ENCODE measurements around the gene CCM2.
A peak's percentile ranks its signal among the peaks of the same experiment; 100 is the strongest.
"Not testable (repeated sequence)": the region's sequence is repeated elsewhere in the genome, so short reads cannot be mapped to it uniquely, and the experiment has no call there.

CCM2 gene

DNA sequence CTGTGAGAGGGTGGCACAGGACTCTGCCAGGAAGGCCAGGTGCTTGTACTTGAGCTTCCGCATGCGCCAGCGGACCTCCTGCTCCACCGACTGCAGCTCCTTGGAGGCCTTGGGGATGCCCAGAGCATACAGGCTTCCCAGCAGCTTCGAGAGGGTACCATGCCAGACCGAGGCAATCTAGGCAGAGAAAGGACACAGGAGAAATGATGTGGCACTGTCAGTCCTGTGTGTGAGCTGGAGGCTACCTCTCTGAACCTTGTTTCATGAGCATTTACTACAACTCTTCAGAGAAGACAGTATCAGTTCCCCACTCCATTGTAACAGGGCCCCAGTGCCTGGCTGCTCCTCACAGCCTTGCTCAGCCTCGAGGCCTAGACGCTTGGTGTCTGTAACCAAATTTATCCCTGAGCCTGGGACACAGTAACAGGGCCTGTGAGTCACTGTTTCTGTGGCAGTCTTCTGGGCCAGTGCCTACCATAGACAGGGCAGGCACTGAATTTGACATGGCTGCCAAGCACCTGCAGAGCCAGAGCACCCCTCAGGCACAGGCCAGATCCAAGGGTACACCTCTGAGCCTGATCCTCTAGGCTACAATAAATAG lies 105.7 kb downstream of the CCM2 start:
- no peak for DNase-seq

DNA sequence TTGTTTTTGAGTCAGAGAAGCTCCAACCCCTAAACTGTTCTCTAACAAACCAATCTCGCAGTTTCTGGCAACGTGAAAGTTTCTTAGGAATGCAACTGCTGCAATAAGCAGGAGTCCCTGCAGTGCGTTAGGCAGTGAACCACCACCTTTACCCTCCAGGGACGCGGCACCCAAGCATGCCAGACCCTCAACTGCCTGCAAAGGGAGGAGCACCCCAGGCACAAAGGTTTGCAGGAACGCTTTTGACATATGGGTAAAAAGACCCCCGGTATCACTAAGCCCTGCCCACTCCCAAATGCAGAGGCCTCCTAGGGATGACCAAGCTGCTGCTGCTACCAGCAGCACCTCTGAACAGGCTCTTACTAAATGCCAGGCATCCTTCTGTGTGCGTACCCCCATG lies 106.8 kb downstream of the CCM2 start:
- no peak for DNase-seq

DNA sequence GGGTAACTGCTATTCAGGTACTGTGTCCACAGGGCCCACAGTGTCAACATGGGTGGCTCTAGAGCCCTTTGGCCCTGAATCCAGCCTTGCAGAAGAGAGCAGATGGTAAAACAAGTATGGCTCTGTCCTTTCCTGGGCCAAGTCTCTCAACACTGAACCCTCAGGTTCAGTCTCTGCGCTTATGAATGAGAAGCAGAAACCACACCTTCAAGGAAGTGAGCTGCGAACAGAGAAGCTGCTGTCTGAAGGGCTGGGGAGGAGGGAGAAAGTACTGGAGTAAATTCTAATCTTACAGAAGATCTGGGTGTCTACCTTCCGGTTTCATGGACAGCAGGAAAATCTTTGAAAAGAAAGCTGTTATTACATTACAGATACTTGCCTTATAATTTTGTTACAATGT lies 107.4 kb downstream of the CCM2 start:
- no peak for DNase-seq

DNA sequence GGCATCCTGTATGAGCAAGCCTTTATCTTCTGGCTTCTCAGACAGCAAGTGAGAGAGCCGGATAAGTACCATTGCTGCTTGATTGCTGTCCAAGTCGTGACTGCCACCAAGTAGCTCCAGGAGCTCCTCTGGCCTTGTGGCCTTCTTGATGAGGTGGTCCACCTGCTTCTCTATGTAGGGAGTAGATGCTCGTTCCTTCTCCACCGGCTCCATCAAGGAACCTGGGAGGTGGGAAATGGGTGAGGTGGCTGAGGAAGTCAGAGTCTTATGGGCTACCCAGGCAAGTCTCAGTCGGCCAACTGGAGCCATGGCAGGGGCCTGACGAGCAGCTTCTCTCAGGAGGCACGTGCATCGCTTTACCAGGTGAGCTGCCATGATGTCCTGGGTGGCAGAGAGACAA lies 108.9 kb downstream of the CCM2 start:
- DNase-seq, result no peak

DNA sequence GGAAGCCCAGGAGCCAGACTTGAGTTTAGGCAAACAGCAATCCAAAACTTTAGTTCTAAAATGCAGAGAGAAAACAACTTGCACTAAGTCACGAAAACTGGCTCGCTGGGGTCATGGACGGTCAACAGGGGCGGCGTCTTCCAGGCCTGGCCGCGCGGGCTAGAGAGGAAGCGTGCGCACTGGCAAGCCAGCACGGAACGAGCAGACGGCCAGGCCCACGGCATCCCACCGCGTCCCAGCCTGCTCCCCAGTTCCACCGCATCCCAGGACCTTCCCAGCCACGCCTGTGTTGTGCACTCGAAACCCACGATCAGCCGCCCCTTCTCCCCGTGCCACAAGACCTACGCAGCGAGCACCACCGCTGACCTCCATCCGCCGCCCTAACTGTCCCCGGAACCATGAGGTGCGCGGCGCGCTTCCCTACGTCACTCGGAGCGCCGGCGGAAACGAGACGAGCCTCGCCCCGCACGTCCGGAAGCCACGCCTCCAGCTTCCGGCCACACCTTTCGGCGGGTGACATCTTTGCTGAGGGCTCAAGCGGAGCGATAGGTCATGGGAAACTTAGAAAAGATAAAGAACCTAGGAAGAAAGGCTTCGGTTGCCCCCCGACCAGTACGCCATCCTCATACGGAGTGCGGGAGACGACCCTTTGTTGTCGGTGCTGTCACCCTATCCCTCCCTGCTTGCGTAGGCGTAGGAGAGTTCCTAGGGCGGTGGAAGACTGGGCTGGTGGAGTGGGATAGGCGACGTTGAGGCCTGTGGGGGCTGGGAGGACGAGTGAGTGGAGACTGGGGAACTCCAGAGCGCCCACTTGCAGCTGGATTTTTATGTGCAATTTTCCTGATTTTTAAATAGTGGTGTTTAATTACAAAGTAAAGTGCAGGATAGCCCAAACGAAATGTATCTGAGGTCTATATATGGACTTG lies 111.6 kb downstream of the CCM2 start, which contains the start of gene TBRG4:
TBRG4 (minus strand) TSS at position 400 of the 926 bp plus-strand sequence. CDS start 2,460 bp downstream, outside the sequence.
- peak; percentile 84 for DNase-seq

DNA sequence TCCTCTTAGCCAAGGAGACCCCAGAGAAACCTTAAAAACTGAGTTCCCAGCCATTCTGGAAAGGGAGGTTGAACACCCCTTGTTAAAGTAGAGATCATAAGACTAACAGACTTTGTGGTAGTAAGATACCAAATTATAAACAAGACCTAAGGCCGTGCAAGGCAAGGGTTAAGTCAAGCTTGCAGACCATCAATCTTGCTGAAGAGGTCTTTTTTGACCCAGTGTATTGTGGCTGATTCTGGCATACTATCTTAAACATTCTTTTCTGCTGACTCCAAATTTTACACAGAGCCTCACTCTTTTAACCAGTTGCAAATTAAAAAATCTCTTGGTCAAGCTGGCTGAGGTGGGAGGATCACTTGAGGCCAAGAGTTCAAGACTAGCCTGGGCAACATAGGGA lies 112.6 kb downstream of the CCM2 start:
- DNase-seq, result no peak

DNA sequence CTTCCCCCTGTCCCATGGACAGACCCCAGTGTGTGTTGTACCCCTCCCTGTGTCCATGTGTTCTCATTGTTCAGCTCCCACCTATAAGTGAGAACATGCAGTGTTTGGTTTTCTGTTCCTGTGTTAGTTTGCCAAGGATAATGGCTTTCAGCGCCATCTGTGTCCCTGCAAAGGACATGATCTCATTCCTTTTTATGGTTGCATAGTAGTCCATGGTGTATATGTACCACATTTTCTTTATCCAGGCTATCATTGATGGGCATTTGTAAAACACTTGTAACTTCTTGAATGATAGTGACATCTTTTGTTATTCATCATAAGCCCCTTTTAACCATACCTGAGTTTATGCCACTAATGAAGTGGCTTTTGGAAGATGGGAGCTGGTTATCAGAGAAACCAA lies 114.3 kb downstream of the CCM2 start:
- DNase-seq, result not testable (repeated sequence)

DNA sequence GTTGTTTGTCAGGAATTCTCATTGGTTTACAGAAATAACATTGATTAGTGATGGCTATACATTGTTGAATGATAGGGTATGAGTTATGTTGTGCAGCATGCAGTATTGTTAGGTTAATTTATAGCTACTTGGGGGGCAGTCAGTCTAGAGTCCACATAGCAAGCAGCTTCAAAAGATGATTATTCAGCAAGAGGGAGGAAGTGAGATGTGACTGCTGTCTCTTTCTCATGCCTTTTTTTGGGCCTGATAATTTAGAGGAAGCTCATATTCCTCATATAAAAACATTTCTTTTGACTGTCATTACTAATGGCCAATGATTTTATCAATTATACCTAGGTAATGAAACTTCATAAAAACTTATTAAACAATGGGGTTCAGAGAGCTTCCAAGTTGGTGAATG lies 114.9 kb downstream of the CCM2 start:
- no peak for DNase-seq

DNA sequence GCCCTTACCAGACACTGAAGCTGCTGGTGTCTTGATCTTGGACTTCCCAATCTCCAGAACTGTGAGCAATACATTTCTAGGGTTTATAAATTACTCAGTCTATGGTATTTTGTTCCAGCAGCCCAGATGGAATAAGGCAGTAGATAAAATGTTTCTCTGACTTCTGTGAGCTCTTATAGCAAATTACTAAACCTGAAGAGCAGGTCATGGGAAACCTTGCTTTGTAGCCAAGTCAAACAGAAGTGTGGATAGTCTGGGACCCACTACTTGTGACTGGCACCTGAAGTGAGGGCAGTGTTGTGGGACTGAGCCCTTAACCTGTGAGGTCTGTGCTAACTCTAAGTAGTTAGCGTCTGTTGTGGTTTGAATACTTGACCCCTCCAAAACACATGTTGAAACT lies 116.0 kb downstream of the CCM2 start:
- no peak for DNase-seq

DNA sequence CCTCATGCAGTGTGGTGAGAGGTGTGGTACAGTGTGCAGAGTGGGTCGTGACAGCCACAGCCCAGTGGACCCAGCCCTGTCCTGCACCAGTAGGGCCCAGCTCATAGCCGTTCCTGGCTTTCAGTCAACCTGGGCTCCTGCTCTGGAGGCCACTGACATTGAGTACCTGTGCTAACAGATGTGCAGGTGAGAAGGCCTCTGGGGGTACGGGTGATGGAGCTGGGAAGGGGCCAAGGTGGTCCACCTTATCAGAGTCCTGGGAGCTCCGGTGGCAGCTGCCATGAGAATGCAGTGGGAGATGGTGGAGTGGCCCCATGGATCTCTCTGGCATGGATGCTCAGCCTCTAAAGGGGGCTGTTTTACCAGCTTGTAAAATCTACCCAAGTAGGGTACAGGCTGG lies 117.6 kb downstream of the CCM2 start:
- no peak for DNase-seq

DNA sequence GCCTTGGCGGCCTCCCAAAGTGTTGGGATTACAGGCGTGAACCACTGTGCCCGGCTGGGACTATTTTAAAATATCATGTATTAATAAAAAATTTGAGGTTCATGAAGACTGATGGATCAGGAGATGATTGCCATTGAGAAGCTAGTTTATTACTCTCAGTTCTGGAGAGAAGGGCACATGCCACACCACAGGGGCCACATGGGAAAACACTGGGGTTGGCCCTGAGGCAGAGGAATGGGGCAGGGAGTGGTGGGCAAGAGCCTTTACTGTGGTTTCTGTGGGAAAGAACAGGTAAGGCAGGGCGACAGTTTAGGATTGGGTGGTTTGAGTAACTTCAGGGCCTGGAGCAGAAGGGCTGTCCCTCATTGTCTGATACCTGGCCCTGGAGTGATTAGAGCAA lies 118.3 kb downstream of the CCM2 start:
- no peak for DNase-seq

DNA sequence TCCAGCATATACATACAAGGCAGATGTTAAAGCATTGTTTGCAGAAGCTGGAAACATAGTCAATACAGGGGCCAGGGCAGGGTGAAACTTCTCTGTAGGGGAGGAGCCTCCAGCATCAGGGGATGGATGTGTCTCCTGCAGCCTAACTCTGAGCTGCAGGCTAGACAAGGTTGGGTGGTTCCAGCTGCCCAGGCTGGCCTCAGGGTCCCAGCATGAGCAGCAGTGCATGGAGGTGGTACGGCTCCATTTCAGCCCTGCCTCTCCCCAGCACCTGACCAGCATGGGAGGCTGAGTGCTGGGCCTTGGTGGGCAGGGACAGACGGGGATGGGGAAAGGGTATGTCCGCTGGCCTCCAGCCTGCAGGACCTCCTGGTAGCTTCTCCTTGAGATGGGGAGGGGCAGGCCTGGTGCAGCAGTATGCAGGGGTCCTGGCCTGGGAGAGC lies 118.9 kb downstream of the CCM2 start:
- no peak for DNase-seq

DNA sequence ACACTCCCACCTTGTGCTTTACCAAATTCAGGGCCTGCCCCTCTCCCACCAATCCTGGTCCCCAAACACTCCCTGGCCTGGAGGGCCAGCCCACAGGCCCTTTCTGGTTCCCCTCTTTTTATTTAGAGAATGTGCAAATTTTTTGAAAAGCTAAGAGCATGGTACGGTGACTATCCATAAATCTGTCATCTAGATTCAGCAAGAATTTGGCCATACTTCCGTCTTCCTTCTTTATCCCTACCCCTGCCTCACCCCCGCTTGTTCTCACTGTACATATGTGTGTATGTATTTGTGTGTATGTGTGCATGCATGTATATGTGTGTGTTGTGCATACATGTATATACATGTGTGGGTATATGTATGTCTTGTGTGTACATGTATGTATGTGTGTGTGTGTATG lies 119.5 kb downstream of the CCM2 start:
- DNase-seq, result no peak

DNA sequence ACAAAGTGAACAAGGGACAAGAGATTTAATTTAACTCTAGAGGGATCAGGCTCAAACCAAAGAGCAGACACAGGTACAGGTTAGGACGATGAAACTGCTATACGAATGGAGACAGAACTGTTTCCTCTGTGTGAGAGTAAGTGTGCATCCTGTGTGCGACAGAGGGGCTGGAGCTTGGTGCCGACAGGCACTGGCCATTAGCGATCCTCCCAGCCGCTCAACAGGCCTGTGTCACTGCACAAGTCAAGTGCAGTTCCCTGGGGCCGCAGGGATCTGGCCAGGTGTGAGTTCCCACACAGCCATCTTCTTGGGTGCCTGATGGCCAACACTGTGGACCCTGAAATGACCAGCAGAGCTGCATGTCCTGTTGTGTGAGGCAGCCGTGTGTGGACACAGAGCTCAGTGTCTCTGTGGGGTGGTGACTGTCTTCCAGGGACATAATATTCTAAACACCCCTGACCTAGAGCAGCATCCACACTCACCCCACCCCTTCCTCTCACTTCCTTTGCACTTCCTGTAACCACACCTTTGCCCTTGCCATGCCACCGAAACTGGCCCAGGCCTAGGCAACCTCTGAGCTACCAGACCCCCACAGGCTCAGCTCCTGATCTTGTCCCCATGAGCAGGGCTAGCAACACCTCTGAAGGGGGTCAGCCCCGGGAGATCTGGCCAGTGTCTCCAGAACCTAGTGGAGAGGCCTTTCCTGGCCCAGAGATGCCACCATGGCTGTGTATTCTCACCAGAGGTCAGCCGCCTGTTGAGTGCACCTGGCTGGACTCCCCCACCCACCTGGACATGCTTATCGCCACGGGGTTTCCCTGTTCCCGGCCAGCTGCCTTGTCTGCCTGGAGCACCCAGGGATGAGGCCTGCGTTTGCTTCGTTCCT lies 123.2 kb downstream of the CCM2 start:
- DNase-seq, result no peak

DNA sequence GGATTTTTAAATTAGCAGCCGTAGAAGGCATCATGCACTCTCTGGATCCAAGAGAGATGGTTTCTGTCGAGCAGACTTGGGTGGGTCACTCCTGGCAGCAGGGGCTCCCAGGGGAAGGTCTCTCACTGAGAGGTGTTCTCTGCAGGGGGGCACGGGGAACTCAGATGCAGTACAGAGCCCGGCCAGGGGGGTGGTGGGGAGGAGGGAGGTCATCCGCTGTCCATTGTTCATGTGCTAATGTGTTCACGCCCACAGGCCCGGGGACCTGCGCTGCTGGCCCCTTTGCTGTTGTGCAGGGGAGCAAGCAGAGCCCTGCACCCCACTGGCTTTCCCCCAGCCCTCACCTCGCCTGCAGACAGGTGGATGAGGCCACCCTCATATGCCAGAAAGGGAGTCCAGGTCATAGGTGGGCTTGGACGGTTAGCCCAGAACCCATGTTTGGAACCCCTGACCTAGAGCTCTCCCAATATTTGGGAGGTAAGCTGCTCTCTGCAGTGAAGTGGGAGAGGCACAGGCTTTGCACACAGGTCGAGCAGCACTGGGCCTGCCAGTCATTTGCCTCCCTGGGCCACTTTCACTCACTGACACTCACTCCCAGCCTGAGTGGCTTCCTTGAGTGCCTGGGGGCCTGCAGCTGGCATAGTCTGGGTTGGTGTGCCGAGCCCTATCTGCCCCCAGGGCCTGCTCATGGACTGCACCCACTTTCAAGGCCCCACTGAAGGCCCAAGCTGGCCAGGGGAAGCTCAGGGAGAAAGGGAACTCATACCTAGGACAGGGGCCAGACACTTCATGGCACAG lies 124.1 kb downstream of the CCM2 start:
- DNase-seq, result no peak

DNA sequence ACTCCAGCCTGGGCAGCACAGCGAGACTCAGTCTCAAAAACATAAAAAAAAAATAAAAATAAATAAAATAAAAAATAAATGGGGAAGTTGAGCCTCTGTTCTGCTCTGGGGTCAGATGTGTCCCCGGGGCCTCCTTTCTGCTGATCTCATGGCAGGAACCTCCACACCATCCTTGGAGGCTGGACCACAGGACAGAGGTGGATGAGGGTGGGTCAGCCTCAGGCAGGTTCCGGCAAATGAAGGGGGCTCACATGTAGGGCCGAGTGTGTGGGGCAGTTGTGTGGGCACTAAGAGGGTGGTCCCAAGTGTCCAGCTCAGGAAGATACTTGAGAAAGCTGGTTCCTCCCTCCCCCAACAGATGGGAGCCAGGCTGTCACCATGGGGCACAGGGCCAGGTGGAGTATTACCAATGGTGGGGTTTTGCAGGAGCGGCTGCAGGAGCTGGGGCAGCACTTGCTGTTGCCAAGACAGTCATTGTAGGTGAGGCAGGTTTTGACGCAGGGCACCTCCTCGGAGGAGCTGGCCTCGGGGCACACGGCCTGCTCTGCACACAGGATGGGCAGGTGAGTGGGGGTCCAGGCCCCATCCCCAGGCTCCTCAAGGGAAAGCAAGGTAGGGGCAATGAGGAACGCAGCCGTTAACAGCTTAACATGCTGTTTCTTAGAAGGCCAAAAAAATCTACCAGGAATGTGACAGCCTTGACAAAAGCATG lies 125.3 kb downstream of the CCM2 start:
- DNase-seq, result no peak
